CD14-positive monocyte (primary cell): Measurements from ENCODE around the gene AP1S1. TPM values are rescaled to one million over a fixed set of nuclear protein-coding genes. Genes with fewer than 3 reads are reported as not detected.

Experiments
- DNase-seq, 3 donors: peaks; one replicate each; pipeline ENCODE4 v3.0.0-alpha.2; 2011 to 2022
- H2AFZ ChIP-seq: 2 replicates; pipeline ENCODE4 v1.6.0; 2012; ENCODE audit warnings: mild to moderate bottlenecking, low read depth, low read length, inconsistent platforms; ENCODE audit not compliant: insufficient read depth, poor library complexity, severe bottlenecking
- H3K27ac ChIP-seq, 2 donors: 1 replicate in 1 of 2; 2 replicates in 1 of 2; pipeline ENCODE4 v1.5.1; 2012 to 2013; ENCODE audit warnings: low read length in 2 of 2, control low read depth in 1 of 2, inconsistent platforms in 1 of 2, low read depth in 1 of 2, mild to moderate bottlenecking in 1 of 2
- H3K27me3 ChIP-seq, 2 donors: one replicate each; pipeline versions ENCODE4 v1.6.0 to v1.6.1; 2011 to 2013; ENCODE audit warnings: low read length in 2 of 2; ENCODE audit not compliant: control insufficient read depth in 2 of 2, insufficient read depth in 2 of 2
- H3K36me3 ChIP-seq, 2 donors: replicated peaks in 1 of 2; 1 replicate in 1 of 2; 2 replicates in 1 of 2; pipeline versions ENCODE4 v1.5.1 to v1.6.1; 2012 to 2013; ENCODE audit warnings: low read length in 2 of 2, control low read depth in 1 of 2, inconsistent platforms in 1 of 2, mild to moderate bottlenecking in 1 of 2; ENCODE audit not compliant: insufficient read depth in 2 of 2, control insufficient read depth in 1 of 2
- H3K4me1 ChIP-seq, 2 donors: 1 replicate in 1 of 2; 2 replicates in 1 of 2; pipeline versions ENCODE4 v1.5.1 to v1.6.1; 2012 to 2013; ENCODE audit warnings: low read length in 2 of 2, control low read depth in 1 of 2, inconsistent platforms in 1 of 2, mild to moderate bottlenecking in 1 of 2, moderate library complexity in 1 of 2; ENCODE audit not compliant: insufficient read depth in 2 of 2, control insufficient read depth in 1 of 2
- H3K4me2 ChIP-seq: replicated peaks from 2 replicates; pipeline ENCODE3; 2012; ENCODE audit warnings: low read length, moderate library complexity, mild to moderate bottlenecking; ENCODE audit not compliant: poor library complexity, severe bottlenecking; ENCODE audit errors: extremely low read depth
- H3K4me3 ChIP-seq, 3 experiments: fragments of 200-600 bp in 1 of 3; sonication (generic) in 1 of 3; replicated peaks in 1 of 3; 1 replicate in 2 of 3; 2 replicates in 1 of 3; pipeline ENCODE4 v1.5.1; 2011 to 2013; ENCODE audit warnings: low read length in 3 of 3, mild to moderate bottlenecking in 3 of 3, control low read depth in 2 of 3, low read depth in 2 of 3, inconsistent platforms in 1 of 3, moderate library complexity in 1 of 3
- H3K79me2 ChIP-seq: 2 replicates; pipeline ENCODE4 v1.6.0; 2012; ENCODE audit warnings: mild to moderate bottlenecking, control low read depth, inconsistent platforms, low read length, moderate library complexity; ENCODE audit not compliant: insufficient read depth
- H3K9ac ChIP-seq: 2 replicates; pipeline ENCODE4 v1.6.0; 2017; ENCODE audit warnings: low read length, mild to moderate bottlenecking; ENCODE audit not compliant: insufficient read depth, poor library complexity, severe bottlenecking
- H3K9me3 ChIP-seq, 2 donors: replicated peaks in 1 of 2; 1 replicate in 1 of 2; 2 replicates in 1 of 2; pipeline versions ENCODE4 v1.5.1 to v1.6.1; 2012 to 2013; ENCODE audit warnings: low read length in 2 of 2, control low read depth in 1 of 2; ENCODE audit not compliant: control insufficient read depth in 1 of 2, insufficient read depth in 1 of 2
- H4K20me1 ChIP-seq: 2 replicates; pipeline ENCODE4 v1.6.0; 2012; ENCODE audit warnings: mild to moderate bottlenecking, low read length, control low read depth, moderate library complexity; ENCODE audit not compliant: insufficient read depth
- H3K27ac Mint-ChIP-seq, 7 donors: one replicate each; pipeline ENCODE4 v1.8.0; 2020; ENCODE audit warnings: mild to moderate bottlenecking in 7 of 7, mixed read lengths in 7 of 7, moderate library complexity in 6 of 7, inconsistent platforms in 2 of 7
- H3K27me3 Mint-ChIP-seq, 3 donors: one replicate each; pipeline ENCODE4 v1.8.0; 2021 to 2022; ENCODE audit warnings: low read depth in 3 of 3, mild to moderate bottlenecking in 3 of 3, mixed read lengths in 3 of 3, moderate library complexity in 3 of 3, inconsistent platforms in 1 of 3
- H3K36me3 Mint-ChIP-seq, 2 donors: one replicate each; pipeline ENCODE4 v1.8.0; 2020; ENCODE audit warnings: mixed read lengths in 2 of 2, inconsistent platforms in 1 of 2, mild to moderate bottlenecking in 1 of 2
- H3K4me1 Mint-ChIP-seq: one replicate; pipeline ENCODE4 v1.8.0; 2020; ENCODE audit warnings: mild to moderate bottlenecking, mixed read lengths
- H3K4me3 Mint-ChIP-seq, 2 donors: one replicate each; pipeline ENCODE4 v1.8.0; 2020; ENCODE audit warnings: mild to moderate bottlenecking in 2 of 2, mixed read lengths in 2 of 2, moderate library complexity in 1 of 2
- H3K9me3 Mint-ChIP-seq, 7 donors: one replicate each; pipeline ENCODE4 v1.8.0; 2020 to 2022; ENCODE audit warnings: mixed read lengths in 7 of 7, mild to moderate bottlenecking in 6 of 7, moderate library complexity in 6 of 7, inconsistent platforms in 2 of 7
- CTCF ChIP-seq: fragments of 200-600 bp; IDR thresholded peaks from one replicate; pipeline ENCODE4 v1.8.0; 2022; ENCODE audit warnings: antibody characterized with exemption, mild to moderate bottlenecking
- whole genome bisulfite sequencing: methylation state at CpG from one replicate; pipeline ENCODE4 v1.1.5; 2013; ENCODE audit warnings: missing lambda C conversion rate; ENCODE audit not compliant: insufficient coverage; 5-methylcytosine and 5-hydroxymethylcytosine counted together
- intact Hi-C, 2 donors: fragments of 100-400 bp; cut with micrococcal nuclease; formaldehyde crosslinking; loops; one replicate each; pipeline versions ENCODE4 v1.15.0 to v1.15.1; 2023
- polyA plus RNA-seq, 3 donors: library from polyadenylated mRNA; depleted of rRNA in 1 of 3; unstranded in 2 of 3; stranded (reverse) in 1 of 3; fragments of 300-500 nt in 2 of 3; fragments of >200 nt in 1 of 3; fragmentation: Illumina TruSeq in 2 of 3; gene quantifications; 1 replicate in 2 of 3; 2 replicates in 1 of 3; pipeline ENCODE4 v1.2.3, GENCODE V29; 2012 to 2021

AP1S1 gene
- polyA plus RNA-seq, 3 donors: 10.1 to 21.3 (median 10.9) TPM

- Histone ChIP-seq H2AFZ (no peak overlapping the region), H3K4me3 (no peak overlapping the region), H3K4me1 (peaks cover 28 to 32% of the 10 kb centered on the region in 2 donors), H3K9me3 (no peaks in the 10 kb centered on the region), H3K9ac (no peak overlapping the region), H3K27me3 (peaks cover 4 to 26% of the 10 kb centered on the region in 2 donors), H3K4me2 (no peak overlapping the region), H4K20me1 (no peaks in the 10 kb centered on the region), H3K79me2 (no peaks in the 10 kb centered on the region), H3K36me3 (no peaks in the 10 kb centered on the region), H3K27ac (no peak overlapping the region)
- Mint-ChIP-seq H3K4me3 (peak overlapping the region in 1 of 2 donors; percentile 84), H3K27ac (no peak overlapping the region), H3K27me3 (peaks cover 31 to 72% (median 54%) of the 10 kb centered on the region in 3 donors), H3K9me3 (peaks cover 0 to 2% (median 0%) of the 10 kb centered on the region in 7 donors), H3K36me3 (peaks cover 0 to 2% of the 10 kb centered on the region in 2 donors), H3K4me1 (peaks cover 31% of the 10 kb centered on the region)
- DNase-seq: no peak
- intact Hi-C loops: no loop called here
- no peak for TF ChIP-seq CTCF
- 67% methylated on average over 2 of the region's 3 CpGs for WGBS
Observed at GRCh38 chr7:101127460-101128039, 26.7 kb upstream of the AP1S1 start.

- Mint-ChIP-seq H3K27me3 (peaks cover 31 to 68% (median 58%) of the 10 kb centered on the region in 3 donors), H3K4me3 (peak overlapping the region in 1 of 2 donors; percentile 11), H3K27ac (no peak overlapping the region), H3K9me3 (peaks cover 0 to 2% (median 0%) of the 10 kb centered on the region in 7 donors), H3K36me3 (peaks cover 0 to 2% of the 10 kb centered on the region in 2 donors), H3K4me1 (peaks cover 29% of the 10 kb centered on the region)
- H3K79me2 ChIP-seq: no peaks in the 10 kb centered on the region
- H3K36me3 ChIP-seq: no peaks in the 10 kb centered on the region
- peaks cover 24 to 28% of the 10 kb centered on the region in 2 donors for H3K4me1 ChIP-seq
- no peaks in the 10 kb centered on the region for H3K9me3 ChIP-seq
- no peak for TF ChIP-seq CTCF
- DNase-seq: no peak
- no peak overlapping the region for H3K4me2 ChIP-seq
- no peak overlapping the region for H3K27ac ChIP-seq
- H2AFZ ChIP-seq: no peak overlapping the region
- peaks cover 4 to 26% of the 10 kb centered on the region in 2 donors for H3K27me3 ChIP-seq
- intact Hi-C loops: no loop called here
- no peaks in the 10 kb centered on the region for H4K20me1 ChIP-seq
- H3K4me3 ChIP-seq: no peak overlapping the region
- H3K9ac ChIP-seq: no peak overlapping the region
- WGBS: 84% methylated on average over 13 of the region's 14 CpGs
Observed at GRCh38 chr7:101128040-101128834, 26.0 kb upstream of the AP1S1 start.
